HG03378 (cell line): ENCODE data around the gene OR2H2.

Experiments
- ATAC-seq: cut with Tn5 transposase; IDR thresholded peaks from one replicate; pipeline ENCODE4 v1.9.1; 2021; ENCODE audit warnings: mild to moderate bottlenecking, moderate library complexity; ENCODE audit not compliant: unreplicated experiment

The OR2H2 gene

GRCh38 chr6:29590218-29590808 is 5.4 kb downstream of the OR2H2 start:
- ATAC-seq = no peak

- no peak for ATAC-seq
Measured at GRCh38 chr6:29591677-29592076, 6.8 kb downstream of the OR2H2 start.

- ATAC-seq = no peak
Measured at GRCh38 chr6:29593199-29593855, 8.4 kb downstream of the OR2H2 start.

- no peak for ATAC-seq
Measured at GRCh38 chr6:29596381-29596900, 11.5 kb downstream of the OR2H2 start.

- ATAC-seq = no peak
Measured at GRCh38 chr6:29597184-29597583, 12.3 kb downstream of the OR2H2 start.

- no peak for ATAC-seq
Measured at GRCh38 chr6:29598172-29598747, 13.3 kb downstream of the OR2H2 start.

GRCh38 chr6:29602564-29603361 is 17.8 kb downstream of the OR2H2 start:
- no peak for ATAC-seq

GRCh38 chr6:29603456-29603855 is 18.5 kb downstream of the OR2H2 start:
- no peak for ATAC-seq

GRCh38 chr6:29603930-29604329 is 19.0 kb downstream of the OR2H2 start:
- no peak for ATAC-seq

- ATAC-seq = no peak
Measured at GRCh38 chr6:29608131-29608530, 23.2 kb downstream of the OR2H2 start.

- ATAC-seq = no peak
Measured at GRCh38 chr6:29610540-29610939, 25.6 kb downstream of the OR2H2 start.

- ATAC-seq = no peak
Measured at GRCh38 chr6:29611426-29611825, 26.5 kb downstream of the OR2H2 start.

GRCh38 chr6:29617782-29618554 is 33.0 kb downstream of the OR2H2 start:
- ATAC-seq = no peak

- no peak for ATAC-seq
Measured at GRCh38 chr6:29619578-29620160, 34.7 kb downstream of the OR2H2 start.

- ATAC-seq = no peak
Measured at GRCh38 chr6:29620630-29621029, 35.7 kb downstream of the OR2H2 start.

- ATAC-seq = no peak
Measured at GRCh38 chr6:29624520-29624961, 39.6 kb downstream of the OR2H2 start.

GRCh38 chr6:29625337-29625930 is 40.5 kb downstream of the OR2H2 start:
- no peak for ATAC-seq

- ATAC-seq = no peak
Measured at GRCh38 chr6:29626948-29627754, 42.2 kb downstream of the OR2H2 start.
